NCI-H128 (cell line): Measurements from ENCODE around the gene ORC2.
"Not testable (repeated sequence)": the region's sequence is repeated elsewhere in the genome, so short reads cannot be mapped to it uniquely, and the experiment has no call there.

ENCODE experiments used
- DNase-seq: peaks from one replicate; lab custom pipeline; 2025; ENCODE audit not compliant: unreplicated experiment; lab: John Stamatoyannopoulos, UW

ORC2 gene

GRCh38 chr2:200939832-200940231 lies 23.6 kb downstream of the ORC2 start:
- DNase-seq = no peak

- DNase-seq = no peak
These were observed 32.4 kb downstream of the ORC2 start for GRCh38 chr2:200930947-200931626.

DNA sequence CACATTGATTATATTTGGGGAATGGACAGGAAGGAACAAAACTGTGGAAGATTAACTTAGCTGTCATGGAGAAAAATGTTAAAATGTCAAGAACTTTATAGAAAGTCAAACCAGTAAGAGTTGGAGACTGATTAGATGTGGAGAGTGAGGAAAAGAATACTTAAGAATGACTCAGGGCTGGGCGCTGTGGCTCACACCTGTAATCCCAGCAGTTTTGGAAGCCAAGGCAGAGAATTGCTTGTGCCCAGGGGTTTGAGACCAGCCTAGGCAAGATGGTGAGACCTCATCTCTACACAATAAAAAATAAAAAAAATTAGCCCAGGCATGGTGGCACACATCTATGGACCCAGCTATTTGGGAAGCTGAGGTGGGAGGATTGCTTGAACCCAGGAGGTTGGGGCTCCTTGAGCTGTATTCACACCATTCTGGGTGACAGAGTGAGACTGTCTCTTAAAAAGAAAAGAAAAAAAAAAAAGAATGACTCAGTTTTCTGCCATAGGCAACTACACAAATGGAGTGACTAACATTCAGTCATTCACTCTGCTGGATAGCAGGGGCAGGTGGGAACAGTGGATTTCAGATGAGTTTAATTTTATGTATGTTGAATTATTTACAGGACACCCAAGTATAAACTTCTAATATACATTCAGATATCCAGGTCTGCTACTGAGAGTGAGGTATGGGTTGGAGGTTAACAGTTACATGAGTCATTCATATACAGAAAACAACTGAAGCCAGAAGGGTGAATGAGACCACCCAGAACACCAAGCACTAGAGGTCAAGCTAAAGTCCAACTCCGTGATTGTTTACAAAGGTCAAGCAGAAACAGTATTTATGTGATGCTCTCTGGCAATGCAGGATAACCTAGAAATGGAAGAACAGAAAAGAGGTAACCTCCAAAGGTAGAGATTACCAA lies 33.9 kb downstream of the ORC2 start:
- DNase-seq = no peak

DNA sequence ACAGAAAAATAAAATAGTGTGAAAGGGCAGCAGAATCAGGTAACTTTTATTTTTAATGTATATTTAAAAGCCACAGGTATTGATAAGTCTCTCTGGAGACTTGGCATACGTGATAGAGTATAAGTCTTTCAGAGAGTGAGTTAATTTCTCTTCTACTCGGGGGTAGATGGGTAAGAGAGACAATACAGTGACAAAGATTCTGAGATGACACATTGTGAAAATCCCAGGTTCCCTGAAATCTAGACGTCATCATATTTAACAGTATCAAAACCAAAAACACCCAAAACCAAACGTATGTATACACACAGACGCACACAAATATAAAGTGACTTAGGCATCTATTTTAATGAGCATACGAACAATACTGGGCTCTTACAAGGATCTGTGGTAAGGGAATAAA lies 41.0 kb downstream of the ORC2 start:
- no peak for DNase-seq

DNA sequence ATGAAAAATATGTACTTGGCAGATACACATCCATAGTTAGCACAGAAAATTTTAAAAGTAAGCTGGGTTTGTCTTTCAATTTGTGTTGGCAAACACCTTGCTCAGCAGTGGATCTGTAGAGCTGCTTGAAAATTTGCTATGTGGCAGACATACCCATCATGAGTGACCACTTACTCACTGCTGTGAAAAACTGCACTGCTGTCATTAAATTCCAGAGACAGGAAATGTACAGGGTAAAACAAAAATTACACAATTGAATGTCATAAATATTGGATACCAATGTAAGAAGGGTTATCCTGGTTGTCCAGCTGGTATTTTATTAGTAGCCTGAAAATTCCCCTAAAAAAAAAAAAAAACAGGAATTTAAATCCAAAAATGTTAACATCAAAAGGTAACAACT lies 49.8 kb downstream of the ORC2 start:
- DNase-seq = no peak

GRCh38 chr2:200909958-200910357 lies 53.5 kb downstream of the ORC2 start:
- DNase-seq = no peak

- peak; percentile 2 for DNase-seq
These were observed 57.7 kb downstream of the ORC2 start for GRCh38 chr2:200905618-200906296.

DNA sequence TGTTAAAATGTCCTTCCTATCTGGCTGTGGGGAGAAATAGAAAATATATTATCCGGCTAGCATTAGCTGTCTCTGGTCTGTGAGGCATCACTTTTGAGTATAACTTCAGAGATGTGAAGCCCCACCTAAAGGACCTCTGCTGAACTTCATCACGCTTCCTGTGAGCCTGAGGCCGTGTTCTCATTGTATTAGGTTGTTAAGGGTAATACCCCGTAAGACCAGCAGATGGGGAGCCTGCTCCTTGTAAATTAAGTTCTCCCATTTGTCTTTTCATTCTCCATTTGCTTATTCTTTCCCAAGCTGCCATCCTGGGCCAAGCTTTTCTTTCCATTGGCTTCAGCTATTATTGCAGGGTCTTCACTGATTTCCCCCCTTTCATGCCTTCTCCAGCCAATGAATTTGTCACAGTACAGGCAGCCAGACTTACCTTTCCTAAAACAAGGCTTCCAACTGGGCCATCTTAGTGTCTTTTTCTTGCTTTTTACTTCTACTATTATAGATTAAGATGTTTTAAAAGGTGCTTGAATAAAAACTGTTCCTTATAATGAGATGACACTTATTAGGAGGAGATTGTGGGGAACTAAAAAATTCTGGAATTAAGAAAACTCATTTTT lies 61.9 kb downstream of the ORC2 start:
- peak; percentile 37 for DNase-seq

GRCh38 chr2:200899482-200899881 lies 64.0 kb downstream of the ORC2 start:
- no peak for DNase-seq

DNA sequence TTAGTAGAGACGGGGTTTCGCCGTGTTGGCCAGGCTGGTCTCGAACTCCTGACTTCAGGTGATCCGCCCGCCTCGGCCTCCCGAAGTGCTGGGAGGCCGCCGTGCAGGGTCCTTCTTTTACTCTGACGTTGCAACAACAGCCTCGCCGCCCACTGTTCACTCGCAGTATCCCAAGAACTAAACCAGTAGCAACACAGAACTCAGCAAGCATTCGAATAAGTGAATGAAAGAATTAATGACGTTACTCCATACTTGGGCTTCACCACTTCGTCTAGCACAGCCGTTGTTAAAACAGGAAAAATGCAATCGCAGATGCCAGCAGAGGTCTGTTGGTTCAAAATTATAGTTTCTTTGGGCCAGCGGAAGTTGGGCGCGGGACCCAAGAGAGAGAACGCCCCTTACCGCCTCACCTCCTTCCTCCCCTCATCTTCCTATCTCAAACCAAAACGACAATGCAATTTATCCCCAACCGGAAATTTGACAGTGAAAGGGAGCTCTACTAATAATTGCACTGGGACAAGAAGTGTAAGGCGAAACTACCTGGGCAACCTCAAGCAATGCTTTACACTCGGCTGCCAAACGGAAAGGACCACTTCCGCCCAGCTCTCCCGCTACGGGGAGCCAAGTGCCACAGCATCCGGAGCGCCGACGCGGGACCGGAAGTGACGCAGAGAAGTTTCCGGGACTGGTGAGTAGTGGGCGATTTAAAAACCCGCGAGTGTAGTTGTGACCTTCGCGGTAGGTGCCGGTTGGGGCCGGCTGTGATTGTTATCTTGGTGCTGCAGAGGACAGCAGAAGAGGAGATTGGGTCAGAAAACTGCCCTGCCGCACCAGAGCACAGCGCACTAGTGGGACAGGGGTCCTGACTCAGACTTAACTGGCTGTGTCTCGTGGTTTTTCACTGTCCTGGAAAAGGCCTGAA lies 74.5 kb downstream of the ORC2 start, which contains the start of the genes NIF3L1 and PPIL3:
TSS of gene NIF3L1 (plus strand) at position 668 of the 922 bp plus-strand sequence. CDS start 2,573 bp downstream, outside the sequence.
TSS of gene PPIL3 (minus strand) at position 374 of the 922 bp plus-strand sequence. CDS start 1,462 bp downstream, outside the sequence.
- DNase-seq = peak; percentile 84

DNA sequence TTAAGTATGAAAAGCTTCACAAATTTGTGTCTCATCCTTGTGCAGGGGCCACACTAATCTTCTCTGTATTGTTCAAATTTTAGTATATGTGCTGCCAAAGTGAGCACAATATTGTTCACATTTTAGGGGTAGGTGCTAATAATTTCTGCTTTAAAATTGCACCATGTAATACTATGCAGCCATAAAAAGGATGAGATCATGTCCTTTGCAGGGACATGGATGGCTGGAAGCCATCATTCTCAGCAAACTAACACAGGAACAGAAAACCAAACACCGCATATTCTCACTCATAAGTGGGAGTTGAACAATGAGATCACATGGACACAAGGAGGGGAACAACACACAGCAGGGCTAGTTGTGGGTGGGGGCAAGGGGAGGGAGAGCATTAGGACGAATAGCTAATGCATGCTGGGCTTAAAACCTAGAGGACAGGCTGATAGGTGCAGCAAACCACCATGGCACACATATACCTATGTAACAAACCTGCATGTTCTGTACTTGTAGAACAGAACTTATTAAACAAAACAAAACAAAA lies 81.7 kb downstream of the ORC2 start:
- not testable (repeated sequence) for DNase-seq

- no peak for DNase-seq
These were observed 85.1 kb downstream of the ORC2 start for GRCh38 chr2:200878289-200878880.

DNA sequence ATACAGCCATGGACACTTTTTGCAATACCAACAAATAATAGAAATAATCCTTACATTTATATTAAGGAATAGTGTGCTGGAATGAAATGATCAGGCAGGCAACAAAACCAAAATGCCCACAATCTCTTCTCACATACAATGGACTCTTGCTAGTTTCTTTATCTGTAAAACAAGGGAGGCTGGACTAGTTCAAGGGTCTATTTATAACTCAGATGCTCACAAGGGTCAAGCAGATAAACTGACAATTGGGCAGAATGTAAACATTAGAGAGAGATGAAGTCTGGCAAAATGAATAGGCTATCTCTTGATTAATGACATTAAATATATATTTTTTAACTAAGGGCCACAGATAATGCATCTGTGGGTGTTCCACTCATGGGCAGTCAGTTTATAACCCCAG lies 86.0 kb downstream of the ORC2 start:
- no peak for DNase-seq

DNA sequence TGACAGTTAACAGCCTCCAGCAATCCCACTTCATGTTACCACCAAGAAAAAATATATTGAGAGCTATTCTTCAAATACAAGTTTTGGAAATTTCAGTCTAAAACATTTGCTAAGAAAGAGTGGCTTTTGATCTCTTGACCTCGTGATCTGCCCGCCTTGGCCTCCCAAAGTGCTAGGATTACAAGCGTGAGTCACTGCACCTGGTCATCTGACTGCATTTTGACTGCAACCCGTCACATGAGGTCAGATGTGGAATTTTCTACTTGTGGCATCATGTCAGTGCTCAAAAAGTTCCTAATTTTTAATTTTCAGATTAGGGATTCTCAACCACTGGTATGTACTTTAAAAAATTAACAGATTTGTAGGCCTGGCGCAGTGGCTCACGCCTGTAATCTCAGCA lies 89.9 kb downstream of the ORC2 start:
- DNase-seq = no peak

DNA sequence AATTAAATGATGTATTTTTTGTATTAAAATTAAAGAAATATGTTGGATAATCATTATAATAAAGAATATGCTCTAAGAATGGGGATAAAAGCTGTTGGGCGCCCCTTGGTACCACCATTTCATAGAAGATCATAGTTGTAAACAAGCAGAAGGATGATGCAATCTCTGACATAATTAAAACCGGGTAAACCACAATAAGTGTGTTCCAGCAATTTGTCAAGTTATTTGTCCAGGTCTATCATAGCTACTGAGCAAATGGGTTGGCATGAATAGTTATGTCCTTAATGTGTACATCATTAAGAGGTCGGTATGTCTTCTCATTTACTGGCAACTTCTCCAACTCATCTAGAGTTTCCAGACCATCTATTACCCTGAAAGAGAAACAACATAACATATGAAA lies 92.3 kb downstream of the ORC2 start:
- no peak for DNase-seq

GRCh38 chr2:200869014-200869413 lies 94.4 kb downstream of the ORC2 start:
- no peak for DNase-seq

- peak; percentile 81 for DNase-seq
These were observed 99.1 kb downstream of the ORC2 start, which contains the start of gene CLK1 for GRCh38 chr2:200864176-200865034. TSS of gene CLK1 (minus strand) at chr2:200864658. CDS start at chr2:200861862, 2,796 bp downstream.

DNA sequence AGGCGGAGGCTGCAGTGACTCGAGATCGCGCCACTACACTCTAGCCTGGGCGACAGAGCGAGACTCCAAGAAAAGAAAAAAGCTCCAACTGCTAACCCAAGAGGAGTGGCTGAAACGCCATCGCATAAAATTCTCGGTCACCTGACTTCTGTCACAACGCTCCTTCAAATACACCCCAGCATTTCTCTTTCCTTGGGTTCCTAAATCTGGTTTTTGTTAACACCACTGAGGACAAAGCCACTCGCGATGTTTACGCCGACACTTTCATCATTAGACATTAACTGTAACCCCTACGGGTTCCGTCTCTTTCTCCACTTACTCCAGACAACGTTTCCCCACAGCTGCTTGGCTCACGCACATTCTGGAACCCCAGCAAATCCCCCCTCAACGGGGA lies 99.7 kb downstream of the ORC2 start:
- DNase-seq = no peak
